ENCODE results near the gene ANTXR1.

DNA sequence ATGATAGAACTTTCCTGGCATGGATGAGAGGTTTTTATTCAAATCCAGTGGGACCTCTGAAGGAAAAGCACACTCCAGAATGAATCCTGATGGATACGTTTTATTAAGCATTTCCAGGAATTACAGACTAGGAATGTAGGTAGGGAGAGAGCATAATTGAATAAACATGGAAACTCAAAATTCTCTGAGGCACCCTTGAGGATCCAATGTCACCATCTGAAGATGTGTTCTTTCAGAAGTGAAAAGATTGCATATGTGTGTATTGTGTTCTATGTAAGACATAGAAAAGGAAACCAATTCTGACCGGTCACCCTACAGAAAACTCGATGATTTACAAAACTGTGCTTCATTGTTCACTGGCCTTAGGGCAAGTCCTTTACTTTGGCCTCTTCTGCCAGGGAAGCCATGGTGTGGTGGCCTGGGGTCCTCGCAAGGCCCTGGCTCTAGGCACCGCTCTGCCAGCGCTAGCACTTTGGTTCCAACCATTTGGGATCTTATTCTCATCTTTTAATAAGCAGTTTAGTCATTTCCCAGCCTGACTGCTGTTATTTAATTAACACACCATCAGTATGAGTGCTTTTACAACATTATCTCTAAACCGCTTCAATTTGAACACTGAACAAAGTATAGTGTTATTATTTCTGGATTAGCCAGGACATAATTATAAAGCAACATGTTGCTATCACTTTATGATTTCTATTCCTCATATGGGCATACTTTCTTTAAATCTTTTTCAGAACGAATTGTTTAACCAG, 43.1 kb upstream of the ANTXR1 start:
- TF ChIP-seq POLR2A (IDR thresholded peaks at IDR 0.05): no peak
- TF ChIP-seq, protein P1, sequence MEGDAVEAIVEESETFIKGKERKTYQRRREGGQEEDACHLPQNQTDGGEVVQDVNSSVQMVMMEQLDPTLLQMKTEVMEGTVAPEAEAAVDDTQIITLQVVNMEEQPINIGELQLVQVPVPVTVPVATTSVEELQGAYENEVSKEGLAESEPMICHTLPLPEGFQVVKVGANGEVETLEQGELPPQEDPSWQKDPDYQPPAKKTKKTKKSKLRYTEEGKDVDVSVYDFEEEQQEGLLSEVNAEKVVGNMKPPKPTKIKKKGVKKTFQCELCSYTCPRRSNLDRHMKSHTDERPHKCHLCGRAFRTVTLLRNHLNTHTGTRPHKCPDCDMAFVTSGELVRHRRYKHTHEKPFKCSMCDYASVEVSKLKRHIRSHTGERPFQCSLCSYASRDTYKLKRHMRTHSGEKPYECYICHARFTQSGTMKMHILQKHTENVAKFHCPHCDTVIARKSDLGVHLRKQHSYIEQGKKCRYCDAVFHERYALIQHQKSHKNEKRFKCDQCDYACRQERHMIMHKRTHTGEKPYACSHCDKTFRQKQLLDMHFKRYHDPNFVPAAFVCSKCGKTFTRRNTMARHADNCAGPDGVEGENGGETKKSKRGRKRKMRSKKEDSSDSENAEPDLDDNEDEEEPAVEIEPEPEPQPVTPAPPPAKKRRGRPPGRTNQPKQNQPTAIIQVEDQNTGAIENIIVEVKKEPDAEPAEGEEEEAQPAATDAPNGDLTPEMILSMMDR (IDR thresholded peaks at IDR 0.05): no peak
